Cerebellar cortex (tissue), 1 donor: ENCODE measurements around the gene TGFA.

ENCODE experiments used
- DNase-seq: peaks from one replicate; pipeline ENCODE4 v3.0.0-alpha.2; 2015; ENCODE audit warnings: low spot score

The TGFA gene

DNA sequence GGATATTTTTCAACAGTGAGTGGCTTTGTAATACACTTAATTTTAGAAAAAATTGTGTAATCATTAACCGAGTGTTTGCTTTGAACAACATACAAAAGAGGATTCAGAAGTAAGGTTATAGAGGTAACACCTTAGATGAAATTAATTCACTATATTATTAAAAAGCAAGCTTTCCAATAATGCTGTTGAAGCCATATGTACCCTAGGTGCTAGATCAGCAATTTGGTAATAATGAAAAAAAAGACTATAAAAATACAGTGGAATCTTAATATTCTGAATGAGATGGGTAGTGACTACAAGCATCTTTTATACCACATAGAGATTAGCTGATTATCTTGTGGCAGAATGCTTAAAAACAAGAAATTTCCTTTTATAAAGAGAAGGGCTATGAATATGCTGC, 136.6 kb downstream of the TGFA start:
- no peak for DNase-seq

GRCh38 chr2:70412294-70413070, 141.1 kb downstream of the TGFA start:
- no peak for DNase-seq

DNA sequence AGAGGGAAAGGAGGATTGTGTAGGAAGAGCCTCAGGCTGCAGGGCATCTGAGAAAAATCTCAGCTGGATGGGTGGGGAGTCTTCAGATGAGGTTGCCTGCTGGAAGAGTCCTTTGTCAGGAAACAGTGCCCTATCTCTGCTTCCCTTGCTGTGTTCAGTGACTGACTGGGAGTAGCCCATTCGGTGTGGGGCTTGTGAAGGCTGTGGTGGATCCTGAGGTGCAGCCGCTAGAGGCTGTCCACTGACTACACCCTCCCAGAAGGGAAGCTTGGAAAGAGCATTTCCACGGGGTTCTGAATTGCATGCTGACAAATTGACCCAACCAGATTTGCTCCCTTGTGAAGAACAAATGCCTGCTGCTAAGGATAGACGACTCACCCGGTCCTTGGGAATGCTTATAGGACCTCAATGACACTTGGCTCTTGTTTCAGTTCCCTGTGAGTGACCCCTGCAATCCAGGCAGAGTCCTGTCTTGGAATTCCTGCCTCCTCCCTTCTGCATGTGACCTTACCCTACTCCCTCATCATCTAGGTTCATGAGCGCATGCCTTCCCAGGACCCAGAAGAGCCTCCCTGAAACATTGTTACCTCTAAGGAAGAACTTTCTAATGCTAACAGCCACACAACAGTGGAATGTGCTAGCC, 142.0 kb downstream of the TGFA start:
- no peak for DNase-seq

DNA sequence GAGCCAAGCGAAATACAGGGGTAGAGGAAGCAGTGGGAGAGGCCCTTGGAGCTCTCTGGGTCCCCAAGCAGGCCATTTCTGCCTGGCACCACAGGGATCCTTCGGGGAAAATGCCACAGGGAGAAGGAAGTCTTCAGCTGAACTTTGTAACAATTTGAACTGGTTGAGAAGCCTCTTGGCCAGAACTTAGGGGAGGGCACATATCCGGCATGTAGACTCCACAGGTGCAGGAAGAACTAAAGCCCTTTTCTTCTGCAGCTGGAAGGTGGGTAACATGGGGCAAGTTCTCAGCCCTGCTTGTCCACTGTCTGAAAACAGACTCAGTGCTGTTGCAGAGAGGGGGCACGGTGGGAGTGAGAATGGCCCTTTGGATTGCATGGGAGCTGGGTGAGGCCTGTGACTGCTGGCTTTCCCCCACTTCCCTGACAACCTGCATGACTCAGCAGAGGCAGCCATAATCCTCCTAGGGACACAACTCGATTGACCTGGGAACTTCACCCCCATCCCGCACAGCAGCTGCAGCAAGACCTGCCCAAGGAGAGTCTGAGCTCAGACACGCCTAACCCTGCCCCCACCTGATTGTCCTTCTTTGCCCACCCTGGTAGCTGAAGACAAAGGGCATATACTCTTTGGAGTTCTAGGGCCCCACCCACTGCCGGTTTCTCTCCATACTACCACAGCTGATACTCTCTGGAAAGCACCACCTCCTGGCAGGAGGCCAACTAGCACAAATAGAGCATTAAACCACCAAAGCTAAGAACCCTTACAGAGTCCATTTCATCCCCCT, 150.2 kb downstream of the TGFA start:
- no peak for DNase-seq

DNA sequence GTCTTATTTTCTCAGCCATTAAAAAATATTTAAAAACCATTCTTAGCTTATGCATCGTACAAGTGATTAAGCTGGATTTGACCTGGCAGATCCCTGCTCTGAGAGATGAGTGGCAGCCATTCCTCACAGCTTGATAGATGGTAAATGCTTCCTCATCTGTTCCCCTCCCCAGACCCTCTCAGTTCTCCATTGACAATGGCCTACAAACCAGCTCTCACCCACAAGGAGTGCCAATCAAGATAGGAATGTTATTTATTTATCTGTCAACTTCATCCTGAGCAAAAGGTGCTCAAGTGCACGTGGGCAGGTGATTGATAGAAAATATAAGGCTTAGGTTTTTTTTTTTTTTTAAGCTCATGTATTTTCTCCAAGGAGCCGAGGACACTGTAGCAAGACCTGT, 153.1 kb downstream of the TGFA start:
- no peak for DNase-seq

DNA sequence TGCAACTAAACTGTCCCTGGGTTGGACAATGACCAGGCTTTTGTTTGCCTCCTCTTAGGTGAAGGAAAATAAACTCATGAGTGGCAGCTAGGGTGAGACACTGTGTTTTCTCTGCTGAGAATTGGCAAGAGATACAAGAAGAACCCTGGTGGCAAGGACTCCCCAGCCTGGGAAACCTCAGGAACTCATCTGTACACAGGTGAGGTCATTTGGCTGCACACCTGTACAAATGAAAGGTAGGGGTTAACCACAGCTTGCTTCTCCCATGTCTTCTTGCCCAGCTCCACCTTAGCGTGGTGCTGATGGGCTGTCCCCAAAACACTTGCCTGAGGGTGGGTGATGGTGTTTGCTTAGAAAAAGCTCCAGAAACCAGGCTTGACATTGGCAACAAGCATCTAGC, 154.6 kb downstream of the TGFA start:
- no peak for DNase-seq
